Measurements from ENCODE around the gene STYXL2.

STYXL2 gene

DNA sequence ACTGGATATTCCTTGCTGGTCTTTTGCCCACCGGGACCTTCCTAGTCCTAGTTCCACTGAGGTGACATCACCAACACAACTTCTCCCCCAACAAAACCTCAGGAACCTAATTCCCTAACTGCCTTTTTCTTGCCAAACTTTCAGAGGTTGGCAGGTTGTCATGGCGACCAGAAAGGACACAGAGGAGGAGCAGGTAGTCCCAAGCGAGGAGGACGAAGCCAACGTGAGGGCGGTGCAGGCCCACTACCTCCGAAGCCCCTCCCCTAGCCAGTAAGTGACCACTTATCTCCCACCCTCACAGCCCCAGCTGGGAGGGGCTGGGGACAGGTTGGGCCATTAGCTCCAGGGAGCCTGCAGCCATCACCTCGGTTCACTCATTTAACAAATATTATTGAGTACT lies 815 bp downstream of the STYXL2 start:
- DNase-seq (ENCODE audit: low read depth, low spot score): no peak
- H3K9me3 ChIP-seq (ENCODE audit: low read depth, low read length): 0 out of 2 replicates have a peak, but pooled peaks cover 3% of the 10 kb centered on the region
- H3K27ac ChIP-seq: peak overlapping the region; percentile 96; the same call in 1 of the 2 replicates
- no peak overlapping the region for H3K9ac ChIP-seq (ENCODE audit: insufficient read length)
- peak overlapping the region; percentile 65 for H3K4me3 ChIP-seq
- no peak for TF ChIP-seq POLR2AphosphoS5 (IDR thresholded peaks at IDR 0.05; ENCODE audit: borderline replicate concordance, low read depth, low read length)
- TF ChIP-seq EZH2 (IDR thresholded peaks at IDR 0.05): no peak
- TF ChIP-seq FOXP2 (optimal IDR thresholded peaks at IDR 0.05; ENCODE audit: control extremely low read depth, extremely low read length, insufficient read depth): no peak
- no peaks in the 10 kb centered on the region for H3K36me3 ChIP-seq (ENCODE audit: insufficient read depth, low read length)

DNA sequence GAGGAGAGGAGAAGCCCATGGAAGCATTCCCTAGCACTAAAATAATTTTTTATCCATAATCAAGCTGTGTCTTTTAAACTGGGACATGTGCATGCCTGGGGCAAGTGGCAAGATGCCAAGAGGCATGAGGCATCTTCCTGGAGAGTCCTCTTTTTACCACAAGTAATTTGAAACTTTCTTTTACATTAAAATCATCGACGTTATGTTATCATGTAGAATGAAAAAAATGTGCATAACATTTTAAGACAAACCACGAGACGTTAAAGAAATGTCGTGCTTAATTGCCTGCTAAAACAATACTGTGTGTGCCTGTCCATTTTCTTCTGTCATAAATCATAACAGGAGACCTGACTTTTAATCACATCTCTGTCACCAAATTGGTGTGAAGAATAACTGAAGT lies 1.5 kb downstream of the STYXL2 start:
- H3K9ac ChIP-seq (ENCODE audit: insufficient read length): peak overlapping the region; percentile 28
- DNase-seq (ENCODE audit: low read depth, low spot score): peak; percentile 99
- peak overlapping the region; percentile 96 for H3K27ac ChIP-seq
- TF ChIP-seq POLR2AphosphoS5 (IDR thresholded peaks at IDR 0.05; ENCODE audit: borderline replicate concordance, low read depth, low read length) (peak; percentile 60; the same call in 1 of the 2 replicates), FOXP2 (optimal IDR thresholded peaks at IDR 0.05; ENCODE audit: control extremely low read depth, extremely low read length, insufficient read depth) (no peak)
- 0 out of 2 replicates have a peak, but pooled peaks cover 3% of the 10 kb centered on the region for H3K9me3 ChIP-seq (ENCODE audit: low read depth, low read length)
- peak overlapping the region; percentile 65 for H3K4me3 ChIP-seq
- no peaks in the 10 kb centered on the region for H3K36me3 ChIP-seq (ENCODE audit: insufficient read depth, low read length)

DNA sequence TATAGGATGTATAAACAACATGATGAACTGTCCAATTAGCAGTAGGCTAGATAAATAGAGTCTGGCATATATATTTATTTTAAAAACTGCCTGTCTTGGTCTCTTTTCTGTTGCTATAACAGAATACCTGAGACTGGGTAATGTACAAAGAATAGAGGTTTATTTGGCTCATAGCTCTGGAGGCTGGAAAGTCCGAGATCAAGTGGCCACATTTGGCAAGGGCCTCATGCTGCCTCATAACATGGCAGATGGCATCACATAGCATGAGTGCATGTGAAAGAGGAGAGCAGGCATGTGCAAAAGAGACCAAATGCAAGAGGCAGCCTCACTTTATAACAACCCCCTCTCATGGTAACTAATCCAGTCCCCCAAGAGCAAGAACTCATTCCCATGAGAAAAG lies 6.0 kb downstream of the STYXL2 start:
- H3K9me3 ChIP-seq (ENCODE audit: low read depth, low read length): 0 out of 2 replicates have a peak, but pooled peaks cover 3% of the 10 kb centered on the region
- TF ChIP-seq EZH2 (IDR thresholded peaks at IDR 0.05) (no peak), POLR2AphosphoS5 (IDR thresholded peaks at IDR 0.05; ENCODE audit: borderline replicate concordance, low read depth, low read length) (no peak), FOXP2 (optimal IDR thresholded peaks at IDR 0.05; ENCODE audit: control extremely low read depth, extremely low read length, insufficient read depth) (no peak)
- H3K27ac ChIP-seq: no peak overlapping the region
- H3K9ac ChIP-seq (ENCODE audit: insufficient read length): no peak overlapping the region
- DNase-seq (ENCODE audit: low read depth, low spot score): no peak
- no peaks in the 10 kb centered on the region for H3K36me3 ChIP-seq (ENCODE audit: insufficient read depth, low read length)
- H3K4me3 ChIP-seq: no peak overlapping the region

DNA sequence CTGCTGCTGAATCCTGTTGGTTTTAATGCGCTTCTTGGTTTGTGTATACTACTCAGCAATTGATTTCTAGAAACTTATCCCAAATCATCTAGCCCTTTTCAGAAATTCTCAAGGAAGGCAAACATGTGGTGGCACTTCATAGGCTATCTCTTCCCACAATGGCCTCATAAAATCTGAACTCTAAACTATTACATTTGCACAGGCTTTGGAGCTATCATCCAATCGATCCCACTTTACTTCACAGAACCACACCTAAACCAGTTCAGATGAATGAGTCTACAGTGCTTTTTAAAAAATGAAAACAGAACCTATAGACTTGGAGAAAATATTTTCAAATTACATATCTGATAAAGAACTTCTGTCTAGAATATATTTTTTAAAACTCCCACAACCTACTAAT lies 6.9 kb downstream of the STYXL2 start:
- H3K9ac ChIP-seq (ENCODE audit: insufficient read length): no peak overlapping the region
- DNase-seq (ENCODE audit: low read depth, low spot score): no peak
- TF ChIP-seq POLR2AphosphoS5 (IDR thresholded peaks at IDR 0.05; ENCODE audit: borderline replicate concordance, low read depth, low read length) (no peak), FOXP2 (optimal IDR thresholded peaks at IDR 0.05; ENCODE audit: control extremely low read depth, extremely low read length, insufficient read depth) (no peak), EZH2 (IDR thresholded peaks at IDR 0.05) (no peak)
- no peaks in the 10 kb centered on the region for H3K36me3 ChIP-seq (ENCODE audit: insufficient read depth, low read length)
- H3K27ac ChIP-seq: no peak overlapping the region
- 0 out of 2 replicates have a peak, but pooled peaks cover 3% of the 10 kb centered on the region for H3K9me3 ChIP-seq (ENCODE audit: low read depth, low read length)
- no peak overlapping the region for H3K4me3 ChIP-seq

DNA sequence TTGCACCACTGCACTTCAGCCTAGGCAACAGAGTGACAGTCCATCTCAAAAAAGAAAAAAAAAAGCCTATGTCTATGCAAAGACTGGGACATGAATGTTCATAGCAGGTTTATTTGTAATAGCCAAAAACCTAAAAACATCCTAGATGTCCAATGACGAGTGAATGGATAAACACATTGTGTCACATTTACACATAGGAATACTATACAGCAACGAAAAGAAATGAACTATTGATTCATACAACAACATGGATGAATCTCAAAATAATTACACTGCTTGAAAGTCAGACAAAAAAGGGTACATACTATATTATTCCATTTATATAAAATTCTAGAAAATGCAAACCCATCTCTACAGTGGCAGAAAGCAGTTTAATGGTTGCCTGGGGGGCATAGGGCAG lies 7.9 kb downstream of the STYXL2 start:
- no peak overlapping the region for H3K9ac ChIP-seq (ENCODE audit: insufficient read length)
- 0 out of 2 replicates have a peak, but pooled peaks cover 3% of the 10 kb centered on the region for H3K9me3 ChIP-seq (ENCODE audit: low read depth, low read length)
- DNase-seq (ENCODE audit: low read depth, low spot score): no peak
- H3K4me3 ChIP-seq: no peak overlapping the region
- H3K27ac ChIP-seq: no peak overlapping the region
- no peaks in the 10 kb centered on the region for H3K36me3 ChIP-seq (ENCODE audit: insufficient read depth, low read length)
- TF ChIP-seq EZH2 (IDR thresholded peaks at IDR 0.05) (no peak), FOXP2 (optimal IDR thresholded peaks at IDR 0.05; ENCODE audit: control extremely low read depth, extremely low read length, insufficient read depth) (no peak), POLR2AphosphoS5 (IDR thresholded peaks at IDR 0.05; ENCODE audit: borderline replicate concordance, low read depth, low read length) (no peak)

DNA sequence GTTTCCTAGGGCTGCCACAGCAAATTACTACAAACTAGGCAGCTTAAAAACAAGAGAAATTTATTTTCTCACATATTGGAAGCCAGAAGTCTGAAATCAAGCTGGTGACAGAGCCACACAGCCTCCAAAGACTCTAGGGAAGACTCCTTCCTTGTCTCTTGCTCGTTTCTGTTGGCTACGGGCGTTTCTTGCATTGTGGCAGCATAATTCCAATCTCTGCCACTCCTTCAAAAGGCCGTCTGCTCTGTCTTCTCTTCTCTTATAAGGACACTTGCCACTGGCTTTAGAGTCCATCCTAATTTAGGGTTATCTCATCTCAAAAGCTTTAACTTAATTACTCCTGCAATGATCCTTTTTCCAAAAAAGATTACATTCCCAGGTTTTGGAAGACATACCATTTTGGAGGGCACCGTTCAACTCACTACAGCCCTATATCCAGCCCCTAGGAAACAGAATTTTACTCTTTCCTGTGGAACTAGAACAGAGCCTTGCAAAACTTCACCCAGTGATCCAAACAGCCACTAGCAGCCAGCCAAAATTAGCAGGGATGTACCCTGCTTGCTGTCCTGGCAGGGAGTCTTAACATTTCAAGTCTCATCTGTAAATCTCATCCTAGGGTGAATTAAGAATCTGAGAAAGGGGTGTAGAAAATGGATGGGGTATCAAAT lies 9.2 kb downstream of the STYXL2 start:
- Histone ChIP-seq H3K9ac (ENCODE audit: insufficient read length) (no peak overlapping the region), H3K36me3 (ENCODE audit: insufficient read depth, low read length) (no peaks in the 10 kb centered on the region), H3K9me3 (ENCODE audit: low read depth, low read length) (no peaks in the 10 kb centered on the region), H3K27ac (peak overlapping the region; percentile 46), H3K4me3 (no peak overlapping the region)
- TF ChIP-seq POLR2AphosphoS5 (IDR thresholded peaks at IDR 0.05; ENCODE audit: borderline replicate concordance, low read depth, low read length) (no peak), EZH2 (IDR thresholded peaks at IDR 0.05) (no peak)
- no peak for DNase-seq (ENCODE audit: low read depth, low spot score)

DNA sequence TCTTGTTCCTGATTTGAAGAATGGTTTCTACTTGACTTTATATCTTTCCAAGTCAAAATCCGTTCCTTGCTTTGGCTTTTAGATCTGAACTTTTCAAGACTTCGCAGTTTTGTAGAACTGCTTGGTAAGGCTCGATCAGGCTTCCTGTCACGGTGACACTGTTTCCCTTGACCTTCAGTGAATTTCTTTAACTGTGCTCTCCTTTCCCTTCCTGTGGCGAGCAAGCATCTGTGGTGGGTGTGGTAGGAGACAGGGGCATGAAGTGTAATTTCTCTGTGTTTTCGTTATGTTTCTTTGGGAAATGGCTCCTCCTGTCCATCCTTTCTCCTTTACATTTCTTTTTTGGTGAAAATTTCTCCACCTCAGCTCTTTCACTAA lies 10.4 kb downstream of the STYXL2 start:
- Histone ChIP-seq H3K9ac (ENCODE audit: insufficient read length) (no peak overlapping the region), H3K4me3 (no peak overlapping the region), H3K9me3 (ENCODE audit: low read depth, low read length) (no peaks in the 10 kb centered on the region), H3K36me3 (ENCODE audit: insufficient read depth, low read length) (no peaks in the 10 kb centered on the region), H3K27ac (peak overlapping the region; percentile 44)
- TF ChIP-seq EZH2 (IDR thresholded peaks at IDR 0.05): no peak
- no peak for TF ChIP-seq FOXP2 (optimal IDR thresholded peaks at IDR 0.05; ENCODE audit: control extremely low read depth, extremely low read length, insufficient read depth)
- no peak for TF ChIP-seq POLR2AphosphoS5 (IDR thresholded peaks at IDR 0.05; ENCODE audit: borderline replicate concordance, low read depth, low read length)
- no peak for DNase-seq (ENCODE audit: low read depth, low spot score)

DNA sequence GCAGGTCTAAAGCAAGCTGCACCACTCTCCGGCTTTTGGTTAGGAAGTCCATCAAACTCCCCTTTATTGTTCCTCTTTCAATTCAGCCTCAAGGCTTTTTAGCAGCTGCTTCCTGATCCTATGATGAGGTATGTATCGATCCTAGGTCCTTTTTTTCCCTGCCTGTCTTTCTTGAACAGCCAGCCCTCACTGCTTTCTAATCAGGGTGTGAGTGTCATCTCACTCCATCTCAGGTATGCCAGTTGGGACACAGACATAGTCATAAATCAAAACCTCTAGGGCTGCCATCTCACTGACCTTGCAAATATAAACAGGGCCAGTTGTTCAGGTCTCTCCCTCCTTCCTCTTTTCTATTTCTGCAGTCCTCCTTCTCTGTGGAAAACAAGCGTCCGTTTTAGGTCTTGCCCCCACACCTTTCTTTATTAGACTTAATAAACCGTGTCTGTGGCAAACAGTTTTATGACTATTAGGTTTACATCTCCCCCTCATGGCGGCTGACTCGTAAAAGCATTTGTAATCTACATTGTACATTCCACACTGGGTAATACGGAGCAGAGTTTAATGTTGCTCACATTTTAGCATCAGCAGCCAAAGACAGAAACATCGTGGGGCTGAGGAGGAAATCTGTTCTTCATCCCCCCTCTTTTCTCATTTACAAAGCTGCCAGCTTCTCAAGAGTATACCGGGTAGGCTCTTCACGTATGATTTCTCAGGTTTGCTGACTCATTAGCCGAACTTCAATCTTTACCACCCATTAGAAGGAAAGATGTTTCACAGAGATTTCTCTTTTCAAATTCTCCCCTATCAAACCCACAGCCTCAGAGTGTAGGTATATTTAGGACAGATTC lies 11.6 kb downstream of the STYXL2 start:
- H3K9ac ChIP-seq (ENCODE audit: insufficient read length): no peak overlapping the region
- H3K27ac ChIP-seq: no peak overlapping the region
- H3K36me3 ChIP-seq (ENCODE audit: insufficient read depth, low read length): no peaks in the 10 kb centered on the region
- no peak for DNase-seq (ENCODE audit: low read depth, low spot score)
- peak overlapping the region; percentile 38 for H3K4me3 ChIP-seq
- no peaks in the 10 kb centered on the region for H3K9me3 ChIP-seq (ENCODE audit: low read depth, low read length)
- no peak for TF ChIP-seq FOXP2 (optimal IDR thresholded peaks at IDR 0.05; ENCODE audit: control extremely low read depth, extremely low read length, insufficient read depth)
- no peak for TF ChIP-seq EZH2 (IDR thresholded peaks at IDR 0.05)
- no peak for TF ChIP-seq POLR2AphosphoS5 (IDR thresholded peaks at IDR 0.05; ENCODE audit: borderline replicate concordance, low read depth, low read length)
